Keratinocyte (primary cell): Measurements from ENCODE around the gene RIN3. TPM values are rescaled to one million over a fixed set of nuclear protein-coding genes. Genes with fewer than 3 reads are reported as not detected.

Source experiments
- DNase-seq: peaks from one replicate; pipeline ENCODE4 v3.0.0-alpha.2; 2011; ENCODE audit warnings: low read depth, missing footprints, low spot score
- FAIRE-seq: peaks from 2 replicates; lab custom pipeline; 2011; peaks lifted over from hg19 to GRCh38; lab: Jason Lieb, UNC
- H2AFZ ChIP-seq: 2 replicates; pipeline ENCODE4 v1.6.0; 2012; ENCODE audit warnings: low read length, control low read depth, inconsistent platforms; ENCODE audit not compliant: control insufficient read depth
- H3K27ac ChIP-seq: 2 replicates; pipeline ENCODE4 v1.5.1; 2011; ENCODE audit warnings: low read length; ENCODE audit not compliant: control insufficient read depth, insufficient read depth
- H3K27me3 ChIP-seq: 3 replicates; pipeline ENCODE4 v1.6.0; 2011; ENCODE audit warnings: low read length; ENCODE audit not compliant: control insufficient read depth, insufficient read depth; ENCODE audit errors: extremely low read depth
- H3K36me3 ChIP-seq, 2 experiments: 2 replicates in 1 of 2; 3 replicates in 1 of 2; pipeline ENCODE4 v1.5.1; 2011; ENCODE audit warnings: low read length in 2 of 2, mild to moderate bottlenecking in 1 of 2; ENCODE audit not compliant: control insufficient read depth in 2 of 2, insufficient read depth in 2 of 2; ENCODE audit errors: extremely low read depth in 1 of 2
- H3K4me1 ChIP-seq: 3 replicates; pipeline ENCODE4 v1.5.1; 2011; ENCODE audit warnings: low read length; ENCODE audit not compliant: control insufficient read depth, insufficient read depth; ENCODE audit errors: extremely low read depth
- H3K4me2 ChIP-seq: 3 replicates; pipeline ENCODE4 v1.6.0; 2011; ENCODE audit warnings: low read depth, low read length; ENCODE audit not compliant: control insufficient read depth, insufficient read depth; ENCODE audit errors: extremely low read depth
- H3K4me3 ChIP-seq, 3 experiments: fragments of 200-600 bp in 1 of 3; sonication (generic) in 1 of 3; 2 replicates in 2 of 3; 3 replicates in 1 of 3; pipeline ENCODE4 v1.5.1; 2011 to 2016; ENCODE audit warnings: low read length in 3 of 3, mild to moderate bottlenecking in 3 of 3, control low read depth in 2 of 3, inconsistent platforms in 1 of 3, low read depth in 1 of 3, mixed read lengths in 1 of 3, mixed run types in 1 of 3, moderate library complexity in 1 of 3; ENCODE audit not compliant: control insufficient read depth in 2 of 3, insufficient read depth in 2 of 3; ENCODE audit errors: extremely low read depth in 1 of 3
- H3K79me2 ChIP-seq: 2 replicates; pipeline ENCODE4 v1.6.0; 2012; ENCODE audit warnings: low read length; ENCODE audit not compliant: control insufficient read depth, insufficient read depth
- H3K9ac ChIP-seq: 3 replicates; pipeline ENCODE4 v1.6.0; 2011; ENCODE audit warnings: low read length; ENCODE audit not compliant: control insufficient read depth, insufficient read depth; ENCODE audit errors: extremely low read depth
- H3K9me1 ChIP-seq: 3 replicates; pipeline ENCODE4 v1.6.0; 2011; ENCODE audit warnings: low read length; ENCODE audit not compliant: control insufficient read depth, insufficient read depth; ENCODE audit errors: extremely low read depth
- H3K9me3 ChIP-seq: 2 replicates; pipeline ENCODE4 v1.5.1; 2012; ENCODE audit warnings: low read depth, low read length; ENCODE audit not compliant: control insufficient read depth
- H4K20me1 ChIP-seq: 3 replicates; pipeline ENCODE4 v1.6.0; 2011; ENCODE audit warnings: low read length; ENCODE audit not compliant: control insufficient read depth, insufficient read depth; ENCODE audit errors: extremely low read depth
- CTCF ChIP-seq, 3 experiments: IDR thresholded peaks in 1 of 3; conservative IDR thresholded peaks in 1 of 3; optimal IDR thresholded peaks in 1 of 3; 2 replicates in 2 of 3; 3 replicates in 1 of 3; pipeline versions ENCODE3 to v1.5.1; 2011; ENCODE audit warnings: low read length in 3 of 3, mild to moderate bottlenecking in 3 of 3, moderate library complexity in 2 of 3, control low read depth in 1 of 3, inconsistent platforms in 1 of 3; ENCODE audit not compliant: insufficient read depth in 2 of 3; ENCODE audit errors: extremely low read depth in 1 of 3
- EZH2 ChIP-seq: IDR thresholded peaks from one replicate; pipeline ENCODE4 v1.6.1; 2012; ENCODE audit warnings: inconsistent platforms, mild to moderate bottlenecking, low read length, moderate library complexity
- dilution Hi-C: fragments of 300-500 bp; cut with MboI; formaldehyde crosslinking; loops from one replicate; pipeline ENCODE4 v1.7.0; 2020; ENCODE audit warnings: low sequenced_read_pairs; ENCODE audit not compliant: extremely low pct_ligation_motif_present
- polyA plus RNA-seq, 5 experiments: library from polyadenylated mRNA; depleted of rRNA in 3 of 5; stranded (reverse) in 3 of 5; stranded (forward) in 1 of 5; unstranded in 1 of 5; fragments of >200 nt; gene quantifications; 1 replicate in 1 of 5; 2 replicates in 3 of 5; 3 replicates in 1 of 5; pipeline versions ENCODE4 v1.2.1 to v1.2.3, GENCODE V29; 2011 to 2012; ENCODE audit warnings: missing spikeins in 2 of 5, low read depth in 1 of 5, low replicate concordance in 1 of 5

The RIN3 gene
- polyA plus RNA-seq, 1 donor (not counting 4 experiments of a cell fraction or from before 2014, with no cell fraction given): 1.2 TPM

GRCh38 chr14:92645841-92646478, 132.4 kb downstream of the RIN3 start:
- no peaks in the 10 kb centered on the region for H3K9me1 ChIP-seq
- no peak overlapping the region for H3K4me2 ChIP-seq
- H3K27ac ChIP-seq: no peak overlapping the region
- peaks cover 0 to 2% of the 10 kb centered on the region in 2 experiments for H3K36me3 ChIP-seq
- no peak overlapping the region for H3K4me3 ChIP-seq
- no peaks in the 10 kb centered on the region for H4K20me1 ChIP-seq
- TF ChIP-seq CTCF (optimal IDR thresholded peaks at IDR 0.05 in 1 of 3, IDR thresholded peaks at IDR 0.05 in 1 of 3, conservative IDR thresholded peaks at IDR 0.05 in 1 of 3; ENCODE audit: extremely low read depth in 1 of 3, insufficient read depth in 2 of 3, low read length in 3 of 3): no peak
- TF ChIP-seq EZH2: no peak
- H3K79me2 ChIP-seq: no peaks in the 10 kb centered on the region
- dilution Hi-C loops: no loop called here
- peaks cover 6% of the 10 kb centered on the region for H3K4me1 ChIP-seq
- H3K9ac ChIP-seq: no peak overlapping the region
- no peak for FAIRE-seq
- H3K27me3 ChIP-seq: no peaks in the 10 kb centered on the region
- no peak overlapping the region for H2AFZ ChIP-seq
- H3K9me3 ChIP-seq: peaks cover 3% of the 10 kb centered on the region
- no peak for DNase-seq

GRCh38 chr14:92646952-92647796, 133.6 kb downstream of the RIN3 start:
- Histone ChIP-seq H3K9ac (no peak overlapping the region), H3K4me2 (no peak overlapping the region), H3K4me1 (peaks cover 6% of the 10 kb centered on the region), H3K27me3 (no peaks in the 10 kb centered on the region), H3K27ac (no peak overlapping the region), H3K79me2 (no peaks in the 10 kb centered on the region), H2AFZ (no peak overlapping the region), H4K20me1 (no peaks in the 10 kb centered on the region), H3K36me3 (peaks cover 0 to 2% of the 10 kb centered on the region in 2 experiments), H3K4me3 (no peak overlapping the region), H3K9me1 (no peaks in the 10 kb centered on the region), H3K9me3 (peaks cover 3% of the 10 kb centered on the region)
- FAIRE-seq: peak; percentile 9
- no peak for TF ChIP-seq EZH2
- no peak for TF ChIP-seq CTCF (optimal IDR thresholded peaks at IDR 0.05 in 1 of 3, IDR thresholded peaks at IDR 0.05 in 1 of 3, conservative IDR thresholded peaks at IDR 0.05 in 1 of 3; ENCODE audit: extremely low read depth in 1 of 3, insufficient read depth in 2 of 3, low read length in 3 of 3)
- DNase-seq: no peak
- dilution Hi-C loops: no loop called here
